HG03135 (cell line): ENCODE measurements around the gene QSOX2.

Experiments
- ATAC-seq: cut with Tn5 transposase; IDR thresholded peaks from one replicate; pipeline ENCODE4 v1.9.1; 2021; ENCODE audit warnings: mild to moderate bottlenecking, moderate library complexity; ENCODE audit not compliant: unreplicated experiment

QSOX2 gene

DNA sequence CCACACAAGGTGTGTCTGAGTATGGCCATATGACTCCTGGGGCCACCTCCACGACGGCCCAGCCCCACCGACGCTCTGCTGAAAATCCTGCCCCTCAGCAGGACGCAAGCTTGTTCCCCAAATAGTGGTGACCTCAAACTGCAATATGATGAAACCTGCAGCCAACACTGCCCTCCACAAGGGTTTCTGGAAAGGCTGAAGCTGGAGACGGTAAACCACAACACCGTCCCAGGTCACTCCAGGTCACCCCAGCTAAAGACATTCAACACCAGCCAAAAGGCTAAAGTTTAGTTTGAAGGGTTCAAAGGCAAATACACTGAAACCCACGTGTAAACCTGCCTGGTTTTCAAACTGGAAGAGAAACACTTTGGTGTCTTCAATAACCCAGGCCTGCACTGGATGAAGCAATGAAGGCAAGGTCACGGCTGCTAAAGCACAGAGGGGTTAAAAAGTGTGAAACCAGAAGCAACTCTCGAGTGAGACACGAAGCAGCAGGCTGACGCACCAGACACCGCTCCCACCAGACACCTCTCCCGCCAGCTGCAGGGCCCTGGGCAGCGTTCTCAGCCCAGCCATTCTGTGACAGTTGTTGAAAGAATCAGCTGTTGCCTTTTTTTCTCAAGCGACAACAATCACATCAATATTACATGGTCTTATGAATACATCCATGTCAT, 38.9 kb downstream of the QSOX2 start:
- ATAC-seq: no peak

DNA sequence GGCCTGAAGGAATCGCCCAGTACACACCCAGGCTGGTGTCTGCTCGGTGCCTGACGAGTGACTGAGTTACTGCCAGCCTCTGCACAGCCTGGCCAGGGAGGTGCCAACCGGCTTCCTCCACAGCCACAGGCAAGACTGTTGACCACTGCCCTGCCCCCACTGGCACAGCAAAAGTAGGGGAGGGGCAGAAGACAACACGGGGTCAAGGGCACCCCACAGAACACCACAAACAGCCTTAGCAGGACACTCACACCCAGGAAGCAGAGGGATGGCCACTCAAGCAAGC, 40.0 kb downstream of the QSOX2 start:
- ATAC-seq: no peak

DNA sequence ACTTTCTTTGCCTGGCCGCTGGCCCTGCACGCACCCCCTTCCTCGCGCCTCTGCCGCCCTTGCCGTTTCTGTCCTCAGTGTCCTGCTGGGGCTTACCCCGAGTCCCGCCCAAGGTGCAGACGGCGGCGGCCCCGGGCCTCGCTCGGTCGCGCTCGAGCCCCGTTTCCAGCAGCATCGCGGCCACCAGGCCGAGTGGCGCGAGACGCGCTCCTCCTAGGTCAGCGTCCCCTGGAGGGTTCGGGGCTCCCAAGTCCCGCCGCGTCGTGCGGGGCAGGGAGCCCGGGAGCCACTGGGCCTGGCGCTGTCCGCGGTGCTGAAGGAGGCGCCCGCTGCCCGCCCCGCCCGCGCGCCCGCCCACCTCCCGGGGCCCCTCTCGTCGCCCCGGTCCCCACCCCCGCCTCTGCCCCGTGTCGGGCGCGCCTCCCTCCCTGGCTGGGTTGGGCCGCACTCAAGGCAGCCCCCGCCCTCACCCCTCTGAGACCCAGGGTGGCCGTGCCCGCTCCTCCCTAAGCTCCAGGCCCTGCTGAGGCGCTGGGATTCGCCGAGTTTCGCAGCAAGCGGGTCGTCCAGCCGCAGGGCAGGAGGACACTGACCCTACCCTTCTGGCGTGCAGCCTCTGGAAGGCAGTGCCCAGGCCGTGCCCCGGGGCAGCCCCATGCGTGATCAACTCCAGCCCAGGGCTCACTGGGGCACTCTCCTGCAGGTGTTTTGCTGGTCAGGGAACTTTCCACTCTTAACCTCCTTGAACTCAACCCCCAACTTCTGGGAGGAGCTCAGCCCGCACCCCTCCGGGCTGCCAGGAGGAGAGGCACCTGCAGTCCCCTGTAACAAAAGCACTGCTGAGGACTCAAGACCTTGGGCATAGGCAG, 40.5 kb downstream of the QSOX2 start, which contains the start of gene LHX3:
Gene LHX3, minus strand, starts transcription at position 291 of the 869 bp plus-strand sequence. Its CDS starts 116 bp downstream, at position 175.
- no peak for ATAC-seq

DNA sequence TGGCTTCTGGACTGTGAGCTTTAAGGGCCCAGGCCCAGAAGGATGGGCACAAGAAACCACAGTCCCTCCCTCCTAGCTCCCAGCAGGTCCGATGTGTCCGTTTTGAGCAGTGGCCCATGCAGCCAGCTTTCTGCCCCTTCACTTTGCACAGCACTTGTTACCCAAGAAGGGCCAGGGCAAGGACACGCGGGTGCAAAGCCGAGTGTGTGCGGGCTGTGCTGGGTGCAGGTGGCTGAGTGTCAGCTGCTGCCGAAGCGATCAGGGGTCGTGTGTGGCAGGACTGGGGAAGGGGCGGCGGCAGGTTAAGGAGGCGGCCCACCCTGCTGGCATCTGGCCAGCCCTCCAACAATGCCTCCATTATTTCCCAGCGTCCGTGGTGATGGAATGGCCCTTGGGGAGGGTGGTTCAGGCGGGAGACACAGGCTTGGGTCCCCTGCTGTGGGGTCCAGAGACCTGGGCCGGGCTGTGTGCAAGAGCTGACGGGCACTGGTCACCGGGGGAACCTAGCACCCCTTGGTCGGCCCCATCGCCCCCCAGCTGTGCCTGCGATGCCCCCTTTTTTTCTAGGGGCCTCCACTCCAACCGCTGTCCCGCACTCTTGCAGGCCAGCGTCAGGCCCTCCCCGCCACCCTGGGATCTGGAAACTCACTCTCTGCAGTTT, 41.3 kb downstream of the QSOX2 start:
- ATAC-seq: no peak

DNA sequence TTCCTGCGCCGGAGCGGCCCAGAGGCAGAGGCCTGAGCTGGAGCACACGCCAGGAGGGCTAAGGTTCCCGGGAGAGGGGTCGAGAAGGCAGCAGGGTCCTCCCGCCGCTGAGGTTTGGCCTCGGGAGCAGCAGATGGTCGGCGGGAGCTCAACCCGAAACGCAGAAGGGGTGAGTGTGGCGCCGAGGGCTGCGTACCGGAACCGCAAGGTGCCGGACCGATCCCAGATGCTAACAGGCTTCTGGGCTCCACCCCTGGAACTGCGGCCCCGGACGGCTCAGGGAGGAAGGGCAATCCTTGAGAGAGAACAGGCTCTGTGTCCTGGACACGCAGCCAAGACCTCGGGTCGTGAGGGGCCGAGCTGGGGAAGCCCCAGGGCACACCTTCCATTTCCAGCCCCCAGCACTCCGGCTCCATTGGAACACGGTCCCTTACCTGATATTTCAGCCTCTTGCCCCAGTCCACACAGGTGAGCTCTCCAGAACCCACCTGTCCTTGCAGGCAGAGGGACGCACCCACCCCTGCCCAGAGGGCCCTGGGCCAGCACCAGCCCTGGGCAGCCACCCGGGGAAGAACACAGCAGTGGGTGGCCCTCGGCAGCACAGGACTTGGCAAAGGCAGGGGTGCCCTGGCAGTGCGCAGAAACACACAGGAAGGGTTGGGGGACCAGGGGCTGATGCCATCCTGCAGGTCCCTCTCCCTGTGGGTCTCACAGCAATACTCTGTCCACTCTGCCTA, 42.0 kb downstream of the QSOX2 start:
- no peak for ATAC-seq

DNA sequence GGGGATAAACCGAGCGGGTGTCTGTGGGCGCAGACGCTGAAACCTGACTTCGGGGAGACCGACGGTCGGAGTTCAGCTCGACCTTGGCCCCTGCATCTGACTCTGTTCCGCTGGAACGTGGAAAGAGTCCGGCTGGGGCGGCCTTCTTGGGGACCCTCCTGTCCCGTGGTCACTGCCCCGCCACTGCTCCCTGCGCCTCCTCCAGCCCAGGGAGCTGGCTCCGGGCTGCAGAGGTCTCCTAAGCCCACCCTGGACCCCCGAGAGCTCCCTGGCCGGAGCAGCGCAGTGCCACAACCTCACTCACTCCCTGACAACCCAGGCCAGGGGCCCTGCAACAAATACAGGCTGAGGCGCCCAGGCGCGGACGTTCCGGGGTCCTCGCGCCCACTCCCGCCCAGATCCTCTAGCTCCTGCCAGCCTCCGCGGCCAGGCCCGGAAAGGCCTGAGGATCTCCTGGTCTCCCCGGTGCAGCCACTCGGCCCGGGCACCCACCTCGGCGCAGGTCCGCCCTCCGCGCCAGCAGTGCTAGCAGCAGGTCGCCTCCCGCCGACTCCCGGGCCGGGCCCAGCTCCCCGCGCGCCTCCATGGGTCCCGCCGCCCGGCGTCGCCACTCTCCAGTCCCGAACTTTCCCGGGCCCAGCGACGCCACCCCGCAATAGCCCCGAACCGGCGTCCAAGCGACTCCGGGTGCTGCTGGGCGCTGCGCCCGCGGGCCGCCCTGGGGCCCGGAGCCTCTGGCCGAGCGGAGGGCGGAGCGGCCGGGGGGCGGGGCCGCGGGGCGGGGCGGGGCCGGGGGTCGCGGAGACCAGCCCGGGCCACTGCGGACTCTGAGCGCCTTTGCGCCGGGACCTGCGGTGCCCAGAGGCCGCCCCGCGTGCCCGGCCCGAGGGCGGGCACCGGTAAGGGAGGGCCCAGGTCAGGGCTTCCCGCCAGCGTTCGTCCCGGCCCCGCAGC, 42.9 kb downstream of the QSOX2 start:
- ATAC-seq: no peak

DNA sequence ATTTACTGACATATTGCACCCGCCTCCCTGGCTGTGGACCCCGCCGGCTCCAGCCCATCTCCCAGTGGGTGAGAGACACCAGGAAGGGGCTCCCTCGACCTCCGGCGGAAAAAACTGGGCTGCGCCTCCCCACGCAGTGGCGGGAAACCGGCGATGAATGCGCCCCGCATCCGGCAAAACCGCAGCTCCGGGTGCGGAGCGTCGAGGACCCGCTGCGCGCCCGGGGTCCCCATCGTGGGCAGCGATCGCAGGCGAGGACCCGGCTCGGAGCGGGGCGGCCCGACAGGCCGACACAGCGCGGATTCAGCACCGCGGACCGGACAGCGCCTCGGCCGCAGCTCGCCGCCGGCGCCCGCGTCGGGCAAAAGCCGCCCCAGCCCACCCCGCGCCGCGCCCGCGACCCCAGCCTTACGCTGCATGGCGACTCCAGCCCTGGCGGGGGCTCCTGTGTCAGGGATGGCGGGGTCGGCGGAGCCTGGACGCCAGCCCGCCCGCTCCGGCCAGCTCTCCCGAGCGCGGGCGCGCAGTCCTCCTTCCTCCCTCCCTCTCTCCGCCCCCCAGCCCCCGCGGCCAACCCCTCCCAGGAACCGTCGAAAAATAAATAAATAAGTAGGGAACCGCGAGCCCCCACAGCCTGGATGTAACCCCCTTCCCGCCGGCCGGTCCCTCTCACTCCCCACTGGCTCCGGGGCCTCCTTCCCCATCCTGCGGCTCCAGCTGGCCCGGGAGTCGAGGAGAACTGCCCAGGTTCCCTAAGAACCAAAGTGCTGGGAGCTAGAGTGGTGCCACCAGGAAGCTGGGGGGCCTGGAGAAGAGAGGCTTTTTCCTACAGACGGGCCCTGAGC, 43.8 kb downstream of the QSOX2 start:
- ATAC-seq: no peak

DNA sequence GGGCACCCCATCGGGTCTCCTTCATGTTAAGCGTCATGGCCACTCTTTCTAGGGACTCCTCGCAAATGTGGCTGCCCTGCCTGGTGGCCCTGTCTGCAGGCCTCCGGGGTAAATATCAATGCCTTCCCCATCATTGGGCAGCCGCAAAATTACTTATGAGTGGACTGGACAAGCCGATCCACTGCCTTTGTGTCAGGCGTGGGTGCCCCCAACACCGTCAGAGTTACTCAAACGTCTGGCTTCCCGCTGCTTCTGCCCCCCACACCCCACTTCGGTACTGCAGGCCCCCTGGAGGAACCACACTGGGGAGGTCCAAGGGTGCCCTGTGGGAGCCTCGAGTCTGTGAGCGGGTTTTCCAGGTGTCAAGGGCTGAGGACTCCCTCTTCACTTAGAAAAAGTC, 44.4 kb downstream of the QSOX2 start:
- no peak for ATAC-seq

DNA sequence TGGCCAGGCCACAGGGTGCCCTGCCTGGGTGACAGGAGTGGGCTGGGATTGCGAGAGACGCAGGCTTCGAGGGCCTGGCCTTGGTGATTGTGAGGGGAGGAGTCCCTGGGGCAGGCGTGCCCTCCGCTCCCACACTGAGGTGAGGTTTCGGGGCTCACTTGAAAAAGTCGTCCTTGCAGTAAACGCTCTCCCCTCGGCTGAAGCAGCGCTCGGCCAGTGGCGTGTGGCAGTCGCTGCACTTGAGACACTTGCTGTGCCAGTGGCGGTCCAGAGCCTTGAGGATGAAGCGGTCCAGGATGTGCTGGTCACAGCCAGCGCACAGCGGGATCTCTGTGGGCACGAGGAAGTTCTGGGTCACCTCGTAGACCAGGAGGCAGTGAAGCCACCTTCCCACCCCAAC, 45.2 kb downstream of the QSOX2 start:
- ATAC-seq: no peak

DNA sequence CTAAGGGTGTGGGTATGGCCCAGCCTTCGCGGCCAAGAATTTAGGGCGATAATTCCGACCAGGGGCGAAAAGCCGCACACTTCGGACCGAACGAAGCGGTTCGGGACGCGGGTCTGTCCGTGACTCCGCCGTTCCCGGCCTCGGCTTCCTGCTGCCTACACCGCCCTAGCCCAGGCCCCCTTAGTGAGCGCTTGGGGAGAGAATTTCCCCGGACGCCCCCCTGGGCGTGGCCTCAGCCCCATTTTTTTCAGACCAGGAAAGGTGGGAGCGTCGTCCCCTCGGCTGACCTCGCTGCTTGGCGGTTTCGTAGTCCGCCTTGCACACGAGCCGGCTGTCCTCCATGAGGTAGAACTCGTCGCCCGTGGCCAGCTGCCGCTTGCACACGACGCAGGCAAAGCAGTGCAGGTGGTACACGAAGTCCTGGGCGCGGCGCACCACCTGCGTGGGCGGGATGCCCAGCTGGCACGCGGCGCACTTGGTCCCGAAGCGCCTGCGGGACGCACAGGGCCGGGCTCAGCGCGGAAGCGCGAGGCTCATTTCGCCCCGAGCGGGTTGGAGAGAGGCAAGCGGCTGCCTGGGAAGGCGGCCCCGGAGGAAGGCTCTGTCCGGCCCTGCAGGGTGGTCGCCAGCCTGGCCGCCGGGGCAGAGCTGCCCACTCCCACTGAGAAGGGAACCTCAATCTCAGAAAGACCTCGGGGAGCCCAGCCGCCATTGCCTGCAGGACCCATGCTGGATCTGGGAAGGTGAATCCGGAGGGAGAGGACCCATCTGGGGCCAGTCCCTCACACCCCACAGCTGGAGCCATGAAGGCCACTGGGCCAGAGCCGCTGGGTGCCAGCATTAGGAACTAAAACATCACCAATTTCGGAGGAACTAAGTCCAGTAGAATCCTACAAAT, 46.0 kb downstream of the QSOX2 start:
- no peak for ATAC-seq

DNA sequence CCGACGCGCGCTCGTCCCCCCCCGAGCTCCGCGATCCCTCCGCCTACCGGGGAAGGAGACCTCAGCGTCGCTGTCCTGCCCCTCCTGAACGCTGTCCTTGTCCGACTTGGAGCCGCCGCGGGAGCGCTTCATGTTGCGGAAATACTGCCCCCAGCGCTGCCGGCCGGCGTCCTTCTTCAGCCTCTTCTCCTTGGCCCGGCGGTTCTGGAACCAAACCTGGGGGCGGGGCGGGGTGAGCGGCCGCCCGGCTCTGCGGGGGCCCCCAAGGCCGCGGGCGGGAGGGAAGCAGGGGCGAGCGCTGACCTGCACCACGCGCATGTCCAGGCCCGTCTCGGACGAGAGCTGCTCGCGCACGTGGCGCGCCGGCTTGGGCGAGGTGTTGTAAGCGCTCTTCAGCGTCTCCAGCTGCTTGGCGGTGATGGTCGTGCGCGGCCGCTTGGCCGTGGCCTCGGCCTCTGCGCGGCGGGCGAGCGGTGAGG, 47.0 kb downstream of the QSOX2 start:
- no peak for ATAC-seq

DNA sequence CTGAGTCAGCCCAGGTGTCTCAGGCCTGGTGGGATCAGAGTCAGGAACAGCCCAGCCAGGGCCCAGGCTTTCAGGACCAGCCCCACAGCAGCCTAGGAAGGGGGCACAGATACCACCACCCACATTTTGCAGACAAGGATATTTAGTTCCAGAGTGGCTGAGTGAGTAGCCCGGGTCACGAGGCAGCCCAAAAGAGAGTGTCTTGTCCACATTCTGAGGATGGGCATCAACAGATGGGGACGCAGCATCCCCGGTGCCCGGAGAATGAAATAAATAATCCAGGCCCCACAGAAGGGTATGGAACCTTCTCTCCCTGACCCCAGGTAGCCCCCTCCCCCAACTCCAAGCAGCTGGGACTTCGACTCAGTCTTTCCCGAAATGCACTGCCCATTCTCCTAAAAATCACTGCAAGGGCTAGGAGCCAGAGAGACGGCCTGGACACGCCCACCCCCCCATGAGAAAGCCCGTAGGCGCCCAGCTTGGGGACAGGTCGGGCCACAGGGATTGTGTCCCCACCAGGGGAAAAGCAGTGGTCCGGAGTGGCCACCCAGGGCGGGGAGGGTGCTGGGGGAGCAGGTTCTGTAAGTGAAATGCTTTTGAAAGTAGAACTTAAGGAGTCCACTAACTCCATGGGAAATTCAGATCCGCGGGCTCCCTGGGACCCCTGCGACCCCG, 47.5 kb downstream of the QSOX2 start:
- ATAC-seq: no peak

DNA sequence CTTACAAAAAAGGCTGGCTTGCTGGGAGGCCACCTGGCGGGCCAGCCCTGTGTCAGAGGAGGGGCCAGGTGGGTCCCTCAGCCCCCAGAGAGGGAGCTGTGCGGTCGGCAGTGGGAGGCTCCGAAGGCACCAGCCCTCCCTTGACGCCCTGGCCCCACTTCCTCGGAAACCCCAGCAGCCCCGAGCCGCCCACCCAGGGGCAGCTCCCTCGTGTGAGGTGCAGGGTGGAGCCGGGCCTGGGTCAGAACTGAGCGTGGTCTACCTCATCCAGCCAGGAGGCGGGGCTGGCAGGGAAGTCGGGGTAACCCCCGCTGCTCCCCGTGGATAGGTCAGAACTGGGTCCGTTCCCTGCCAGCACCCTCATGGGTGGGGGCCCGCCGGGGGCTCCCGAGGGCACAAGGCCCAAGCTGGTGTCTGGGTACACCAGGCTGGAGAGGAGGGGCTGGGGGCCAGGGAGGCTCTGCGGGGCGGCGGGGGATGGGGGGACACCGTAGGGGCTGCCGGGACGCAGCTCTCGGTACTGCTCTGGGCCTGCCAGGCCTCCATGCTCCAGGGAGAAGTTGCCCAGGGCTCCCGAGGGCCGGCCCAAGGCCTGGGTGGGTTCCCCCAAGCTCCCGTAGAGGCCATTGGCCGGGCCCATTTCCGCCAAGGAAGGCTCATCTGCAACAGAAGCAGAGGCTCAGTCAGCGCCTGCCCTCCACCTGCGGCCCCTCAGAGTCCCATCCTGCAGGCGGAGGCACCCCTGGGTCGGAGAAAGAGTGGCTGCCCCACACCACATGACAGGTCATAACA, 48.3 kb downstream of the QSOX2 start:
- no peak for ATAC-seq

DNA sequence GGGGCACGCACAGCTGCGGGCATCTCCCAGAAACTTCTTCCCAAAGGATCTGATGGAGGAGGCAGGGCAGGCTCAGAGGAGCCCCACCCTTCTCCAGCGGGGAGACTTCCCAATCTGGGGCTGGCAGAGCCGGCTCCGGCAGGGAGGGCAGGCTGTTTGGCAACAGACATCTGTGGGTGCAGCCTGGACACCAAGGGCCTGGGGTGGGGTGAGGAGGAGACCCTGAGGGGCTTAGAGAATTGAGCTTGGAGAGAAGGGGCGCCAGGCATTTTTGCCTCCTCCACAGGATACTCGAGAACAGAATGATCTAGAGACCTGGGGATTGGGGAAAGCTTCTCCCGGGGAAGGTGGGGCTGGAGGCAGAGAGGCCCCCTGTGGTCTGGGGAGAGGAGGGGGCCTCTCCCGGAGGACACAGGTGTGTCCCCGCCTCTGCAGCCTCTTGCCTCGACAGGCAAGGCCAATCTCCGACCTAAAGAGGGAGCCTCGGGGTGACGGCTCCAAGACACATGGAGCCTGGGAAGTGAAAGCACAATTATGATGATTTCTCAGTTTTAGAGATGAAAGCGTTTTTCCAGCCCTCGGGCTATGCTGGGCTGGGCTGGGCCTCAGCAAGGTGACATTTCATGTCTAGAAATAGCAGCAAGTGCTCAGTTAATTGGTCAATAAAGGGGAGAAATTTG, 49.1 kb downstream of the QSOX2 start:
- ATAC-seq: no peak

DNA sequence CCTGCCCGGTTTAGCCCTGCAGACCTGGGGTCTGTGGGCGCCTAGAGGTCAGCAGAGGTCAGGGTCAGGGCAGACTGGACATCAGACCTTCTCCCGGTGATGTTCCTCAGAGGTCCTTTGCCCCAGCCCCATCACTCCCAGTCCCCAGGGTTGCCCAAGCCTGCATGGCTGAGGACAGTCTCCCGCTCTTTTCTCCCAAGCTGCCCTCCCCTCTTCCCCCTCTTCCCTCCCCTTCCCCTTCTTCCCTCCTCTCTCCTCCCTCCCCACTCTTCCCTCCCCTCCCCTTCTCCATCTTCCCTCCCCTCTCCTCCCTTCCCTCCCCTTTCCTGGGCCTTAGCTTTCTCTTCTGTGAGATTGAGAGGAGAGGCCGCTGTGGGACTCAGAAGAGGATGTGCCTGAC, 51.1 kb downstream of the QSOX2 start:
- ATAC-seq: no peak

DNA sequence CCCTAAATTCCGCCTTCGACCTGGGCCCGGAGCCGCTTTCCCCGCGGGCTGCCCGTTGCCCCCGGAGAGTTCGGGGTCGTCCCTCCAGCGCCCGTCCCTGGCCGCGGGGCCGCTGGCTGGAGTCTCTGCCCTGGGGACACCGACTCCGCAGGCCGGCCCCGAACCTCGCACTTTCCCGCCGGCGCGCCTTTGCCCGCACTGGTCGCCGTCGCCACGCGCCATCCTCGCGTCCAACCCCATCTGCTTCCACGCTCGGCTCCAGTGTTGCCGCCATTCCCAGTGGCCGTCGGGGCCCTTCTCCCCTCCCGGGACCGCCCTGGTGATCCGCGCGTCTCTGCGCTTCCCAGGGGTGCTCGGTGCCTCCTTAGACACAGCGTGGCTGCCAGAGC, 51.7 kb downstream of the QSOX2 start:
- no peak for ATAC-seq
